ENCODE results near the gene MSI2.

The MSI2 gene

DNA sequence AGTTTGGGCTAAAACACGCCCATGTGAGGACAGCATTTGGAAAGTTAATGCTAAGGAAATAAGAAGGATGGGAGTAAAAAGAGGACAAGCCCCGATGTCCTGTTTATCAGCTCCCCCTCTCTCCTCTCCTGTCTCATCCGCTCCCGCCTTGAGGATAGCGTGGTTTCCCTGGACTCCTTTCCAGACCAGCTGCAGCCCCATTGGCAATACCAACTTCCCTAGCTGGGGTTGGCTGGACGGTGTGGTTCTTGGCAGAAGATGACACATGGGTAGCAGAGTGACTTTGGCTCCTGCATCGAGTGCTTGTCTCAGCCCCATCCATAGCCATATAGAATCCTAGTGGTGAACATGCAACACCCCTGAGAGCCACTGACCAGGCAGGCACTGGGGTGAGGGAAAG, 302.9 kb downstream of the MSI2 start:
- no peak for TF ChIP-seq ESRRG (CRISPR knock-in tag; IDR thresholded peaks at IDR 0.05)
- no peak for TF ChIP-seq OSR1 (CRISPR knock-in tag; IDR thresholded peaks at IDR 0.05)
- TF ChIP-seq SNAI2 (CRISPR knock-in tag; IDR thresholded peaks at IDR 0.05) = no peak
- TF ChIP-seq PPARA (CRISPR knock-in tag; IDR thresholded peaks at IDR 0.05; ENCODE audit: borderline replicate concordance) = no peak
- TF ChIP-seq RARB (CRISPR knock-in tag; IDR thresholded peaks at IDR 0.05) = no peak
- no peak for TF ChIP-seq TOX (CRISPR knock-in tag; IDR thresholded peaks at IDR 0.05; ENCODE audit: borderline replicate concordance)
- TF ChIP-seq CSDC2 (CRISPR knock-in tag; IDR thresholded peaks at IDR 0.05) = no peak
- no peak for TF ChIP-seq ZNF8 (CRISPR knock-in tag; IDR thresholded peaks at IDR 0.05)
- no peak for TF ChIP-seq ZC3H10 (CRISPR knock-in tag; IDR thresholded peaks at IDR 0.05)
- no peak for TF ChIP-seq ISL1 (CRISPR knock-in tag; IDR thresholded peaks at IDR 0.05)
- TF ChIP-seq, protein P1, sequence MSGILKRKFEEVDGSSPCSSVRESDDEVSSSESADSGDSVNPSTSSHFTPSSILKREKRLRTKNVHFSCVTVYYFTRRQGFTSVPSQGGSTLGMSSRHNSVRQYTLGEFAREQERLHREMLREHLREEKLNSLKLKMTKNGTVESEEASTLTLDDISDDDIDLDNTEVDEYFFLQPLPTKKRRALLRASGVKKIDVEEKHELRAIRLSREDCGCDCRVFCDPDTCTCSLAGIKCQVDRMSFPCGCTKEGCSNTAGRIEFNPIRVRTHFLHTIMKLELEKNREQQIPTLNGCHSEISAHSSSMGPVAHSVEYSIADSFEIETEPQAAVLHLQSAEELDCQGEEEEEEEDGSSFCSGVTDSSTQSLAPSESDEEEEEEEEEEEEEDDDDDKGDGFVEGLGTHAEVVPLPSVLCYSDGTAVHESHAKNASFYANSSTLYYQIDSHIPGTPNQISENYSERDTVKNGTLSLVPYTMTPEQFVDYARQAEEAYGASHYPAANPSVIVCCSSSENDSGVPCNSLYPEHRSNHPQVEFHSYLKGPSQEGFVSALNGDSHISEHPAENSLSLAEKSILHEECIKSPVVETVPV (CRISPR knock-in tag; IDR thresholded peaks at IDR 0.05) = no peak
- TF ChIP-seq, protein P2, sequence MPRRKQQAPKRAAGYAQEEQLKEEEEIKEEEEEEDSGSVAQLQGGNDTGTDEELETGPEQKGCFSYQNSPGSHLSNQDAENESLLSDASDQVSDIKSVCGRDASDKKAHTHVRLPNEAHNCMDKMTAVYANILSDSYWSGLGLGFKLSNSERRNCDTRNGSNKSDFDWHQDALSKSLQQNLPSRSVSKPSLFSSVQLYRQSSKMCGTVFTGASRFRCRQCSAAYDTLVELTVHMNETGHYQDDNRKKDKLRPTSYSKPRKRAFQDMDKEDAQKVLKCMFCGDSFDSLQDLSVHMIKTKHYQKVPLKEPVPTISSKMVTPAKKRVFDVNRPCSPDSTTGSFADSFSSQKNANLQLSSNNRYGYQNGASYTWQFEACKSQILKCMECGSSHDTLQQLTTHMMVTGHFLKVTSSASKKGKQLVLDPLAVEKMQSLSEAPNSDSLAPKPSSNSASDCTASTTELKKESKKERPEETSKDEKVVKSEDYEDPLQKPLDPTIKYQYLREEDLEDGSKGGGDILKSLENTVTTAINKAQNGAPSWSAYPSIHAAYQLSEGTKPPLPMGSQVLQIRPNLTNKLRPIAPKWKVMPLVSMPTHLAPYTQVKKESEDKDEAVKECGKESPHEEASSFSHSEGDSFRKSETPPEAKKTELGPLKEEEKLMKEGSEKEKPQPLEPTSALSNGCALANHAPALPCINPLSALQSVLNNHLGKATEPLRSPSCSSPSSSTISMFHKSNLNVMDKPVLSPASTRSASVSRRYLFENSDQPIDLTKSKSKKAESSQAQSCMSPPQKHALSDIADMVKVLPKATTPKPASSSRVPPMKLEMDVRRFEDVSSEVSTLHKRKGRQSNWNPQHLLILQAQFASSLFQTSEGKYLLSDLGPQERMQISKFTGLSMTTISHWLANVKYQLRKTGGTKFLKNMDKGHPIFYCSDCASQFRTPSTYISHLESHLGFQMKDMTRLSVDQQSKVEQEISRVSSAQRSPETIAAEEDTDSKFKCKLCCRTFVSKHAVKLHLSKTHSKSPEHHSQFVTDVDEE (CRISPR knock-in tag; IDR thresholded peaks at IDR 0.05) = no peak
- no peak for TF ChIP-seq ZNF70 (CRISPR knock-in tag; IDR thresholded peaks at IDR 0.05)
- TF ChIP-seq, protein P3, sequence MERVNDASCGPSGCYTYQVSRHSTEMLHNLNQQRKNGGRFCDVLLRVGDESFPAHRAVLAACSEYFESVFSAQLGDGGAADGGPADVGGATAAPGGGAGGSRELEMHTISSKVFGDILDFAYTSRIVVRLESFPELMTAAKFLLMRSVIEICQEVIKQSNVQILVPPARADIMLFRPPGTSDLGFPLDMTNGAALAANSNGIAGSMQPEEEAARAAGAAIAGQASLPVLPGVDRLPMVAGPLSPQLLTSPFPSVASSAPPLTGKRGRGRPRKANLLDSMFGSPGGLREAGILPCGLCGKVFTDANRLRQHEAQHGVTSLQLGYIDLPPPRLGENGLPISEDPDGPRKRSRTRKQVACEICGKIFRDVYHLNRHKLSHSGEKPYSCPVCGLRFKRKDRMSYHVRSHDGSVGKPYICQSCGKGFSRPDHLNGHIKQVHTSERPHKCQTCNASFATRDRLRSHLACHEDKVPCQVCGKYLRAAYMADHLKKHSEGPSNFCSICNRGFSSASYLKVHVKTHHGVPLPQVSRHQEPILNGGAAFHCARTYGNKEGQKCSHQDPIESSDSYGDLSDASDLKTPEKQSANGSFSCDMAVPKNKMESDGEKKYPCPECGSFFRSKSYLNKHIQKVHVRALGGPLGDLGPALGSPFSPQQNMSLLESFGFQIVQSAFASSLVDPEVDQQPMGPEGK (CRISPR knock-in tag; IDR thresholded peaks at IDR 0.05; ENCODE audit: borderline replicate concordance) = no peak
- TF ChIP-seq ARNTL (CRISPR knock-in tag; IDR thresholded peaks at IDR 0.05; ENCODE audit: borderline replicate concordance, low read depth) = no peak
- no peak for TF ChIP-seq TCF4 (CRISPR knock-in tag; IDR thresholded peaks at IDR 0.05; ENCODE audit: borderline replicate concordance)
- ATAC-seq = no peak; the same call in 2 of the 3 replicates

DNA sequence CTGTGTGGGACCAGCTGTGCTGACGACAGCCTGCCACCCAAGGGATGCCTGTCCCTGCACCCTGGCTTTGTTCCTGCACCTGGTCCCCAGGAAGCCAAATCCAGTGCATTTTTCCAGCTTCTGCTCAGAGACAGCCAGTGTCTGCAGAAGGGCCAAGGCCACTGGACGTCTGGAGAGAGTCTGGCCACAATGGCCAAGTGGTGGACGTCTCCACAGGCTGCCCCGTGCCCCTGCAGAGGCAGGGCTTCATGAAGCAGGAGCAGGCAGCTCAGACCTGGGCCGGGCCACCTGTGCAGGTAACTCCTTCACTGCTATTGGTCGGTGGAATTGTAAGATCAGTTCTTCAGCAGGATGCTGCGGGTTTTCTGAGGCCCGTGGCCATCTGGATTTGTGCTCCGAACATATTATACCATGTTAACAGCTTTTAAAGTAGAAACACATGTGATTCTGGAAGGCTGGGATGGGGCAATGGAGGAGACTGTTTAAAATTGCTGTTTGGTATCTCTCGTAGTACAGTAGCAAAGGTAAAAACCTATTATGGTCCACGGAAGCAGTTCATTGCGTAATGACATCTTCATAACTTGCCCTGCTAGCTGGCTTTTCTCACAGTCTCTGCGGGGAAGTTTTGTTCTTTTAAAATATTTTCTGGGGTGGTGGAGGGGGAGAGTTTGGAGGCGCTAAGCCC, 303.5 kb downstream of the MSI2 start:
- no peak for TF ChIP-seq ZNF565 (CRISPR knock-in tag; conservative IDR thresholded peaks at IDR 0.05; ENCODE audit: low read depth)
- TF ChIP-seq, protein P1 (CRISPR knock-in tag; IDR thresholded peaks at IDR 0.05) = peak; percentile 8; the same call in 1 of the 2 replicates
- peak; percentile 97 for TF ChIP-seq TCF4 (CRISPR knock-in tag; IDR thresholded peaks at IDR 0.05; ENCODE audit: borderline replicate concordance)
- TF ChIP-seq GLIS3 (CRISPR knock-in tag; IDR thresholded peaks at IDR 0.05) = no peak
- no peak for TF ChIP-seq ZNF8 (CRISPR knock-in tag; IDR thresholded peaks at IDR 0.05)
- peak; percentile 15; the same call in 1 of the 3 replicates for ATAC-seq

DNA sequence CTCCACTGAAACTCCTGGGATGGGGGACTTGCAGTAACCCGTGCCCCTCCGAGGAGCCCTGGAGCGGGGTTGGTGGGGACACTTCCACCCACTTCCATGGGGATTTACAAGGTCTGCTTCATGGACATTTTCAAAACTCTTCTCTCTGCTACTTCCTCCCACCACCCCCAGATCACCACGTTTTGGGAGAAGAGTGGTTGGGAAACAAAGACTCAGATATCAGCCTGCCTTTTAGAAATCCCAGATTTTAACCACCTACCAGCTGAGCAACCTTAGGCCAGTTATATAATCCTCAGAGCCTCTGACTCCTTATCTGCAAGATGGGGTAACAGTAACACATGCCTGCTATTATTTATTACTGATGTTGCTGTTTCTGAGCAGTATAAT, 304.0 kb downstream of the MSI2 start:
- no peak for ATAC-seq
- TF ChIP-seq ZC3H10 (CRISPR knock-in tag; IDR thresholded peaks at IDR 0.05) (no peak), ZNF8 (CRISPR knock-in tag; IDR thresholded peaks at IDR 0.05) (no peak), GLIS3 (CRISPR knock-in tag; IDR thresholded peaks at IDR 0.05) (no peak), OSR1 (CRISPR knock-in tag; IDR thresholded peaks at IDR 0.05) (no peak), CSDC2 (CRISPR knock-in tag; IDR thresholded peaks at IDR 0.05) (no peak), ZNF70 (CRISPR knock-in tag; IDR thresholded peaks at IDR 0.05) (no peak), SNAI2 (CRISPR knock-in tag; IDR thresholded peaks at IDR 0.05) (no peak), PPARA (CRISPR knock-in tag; IDR thresholded peaks at IDR 0.05; ENCODE audit: borderline replicate concordance) (no peak), TCF4 (CRISPR knock-in tag; IDR thresholded peaks at IDR 0.05; ENCODE audit: borderline replicate concordance) (no peak), ESRRG (CRISPR knock-in tag; IDR thresholded peaks at IDR 0.05) (no peak), ZFP30 (CRISPR knock-in tag; IDR thresholded peaks at IDR 0.05) (no peak), ISL1 (CRISPR knock-in tag; IDR thresholded peaks at IDR 0.05) (no peak), ZNF565 (CRISPR knock-in tag; conservative IDR thresholded peaks at IDR 0.05; ENCODE audit: low read depth) (no peak)
- TF ChIP-seq, protein P1 (CRISPR knock-in tag; IDR thresholded peaks at IDR 0.05) = no peak
- TF ChIP-seq, protein P4, sequence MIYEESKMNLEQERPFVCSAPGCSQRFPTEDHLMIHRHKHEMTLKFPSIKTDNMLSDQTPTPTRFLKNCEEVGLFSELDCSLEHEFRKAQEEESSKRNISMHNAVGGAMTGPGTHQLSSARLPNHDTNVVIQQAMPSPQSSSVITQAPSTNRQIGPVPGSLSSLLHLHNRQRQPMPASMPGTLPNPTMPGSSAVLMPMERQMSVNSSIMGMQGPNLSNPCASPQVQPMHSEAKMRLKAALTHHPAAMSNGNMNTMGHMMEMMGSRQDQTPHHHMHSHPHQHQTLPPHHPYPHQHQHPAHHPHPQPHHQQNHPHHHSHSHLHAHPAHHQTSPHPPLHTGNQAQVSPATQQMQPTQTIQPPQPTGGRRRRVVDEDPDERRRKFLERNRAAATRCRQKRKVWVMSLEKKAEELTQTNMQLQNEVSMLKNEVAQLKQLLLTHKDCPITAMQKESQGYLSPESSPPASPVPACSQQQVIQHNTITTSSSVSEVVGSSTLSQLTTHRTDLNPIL (CRISPR knock-in tag; IDR thresholded peaks at IDR 0.05; ENCODE audit: low read depth) = no peak
- TF ChIP-seq, protein P2 (CRISPR knock-in tag; IDR thresholded peaks at IDR 0.05) = no peak
